HEK293 (cell line): ENCODE results near the gene ASCC1.
A peak's percentile ranks its signal among the peaks of the same experiment; 100 is the strongest.

ENCODE experiments used
- CTCF ChIP-seq: fragments of 450-650 bp; formaldehyde crosslinking; IDR thresholded peaks from 2 replicates; pipeline ENCODE4 v1.5.1; 2016; ENCODE audit warnings: missing biosample characterization, missing genetic modification characterization
- REPIN1 ChIP-seq: fragments of 450-650 bp; formaldehyde crosslinking; IDR thresholded peaks from 2 replicates; pipeline ENCODE4 v1.5.1; 2017; ENCODE audit warnings: missing biosample characterization, missing genetic modification characterization, low read depth
- REST ChIP-seq: fragments of 450-650 bp; formaldehyde crosslinking; IDR thresholded peaks from 2 replicates; pipeline ENCODE4 v1.5.1; 2016; ENCODE audit warnings: missing biosample characterization, missing genetic modification characterization
- SP7 ChIP-seq: fragments of 450-650 bp; formaldehyde crosslinking; IDR thresholded peaks from 2 replicates; pipeline ENCODE4 v1.5.1; 2016; ENCODE audit warnings: missing biosample characterization, missing genetic modification characterization
- YY1 ChIP-seq: fragments of 450-650 bp; formaldehyde crosslinking; IDR thresholded peaks from 2 replicates; pipeline ENCODE4 v1.5.1; 2018; ENCODE audit warnings: missing biosample characterization, missing genetic modification characterization
- ZFP37 ChIP-seq: fragments of 450-650 bp; formaldehyde crosslinking; IDR thresholded peaks from 2 replicates; pipeline ENCODE4 v1.5.1; 2016; ENCODE audit warnings: missing biosample characterization, missing genetic modification characterization
- ZNF174 ChIP-seq: fragments of 450-650 bp; formaldehyde crosslinking; IDR thresholded peaks from 2 replicates; pipeline ENCODE4 v1.5.0; 2017; ENCODE audit warnings: missing biosample characterization, mild to moderate bottlenecking, missing genetic modification characterization
- ZNF362 ChIP-seq: fragments of 450-650 bp; formaldehyde crosslinking; IDR thresholded peaks from 2 replicates; pipeline ENCODE4 v1.5.1; 2016; ENCODE audit warnings: missing biosample characterization, missing genetic modification characterization
- ZNF621 ChIP-seq: fragments of 450-650 bp; formaldehyde crosslinking; IDR thresholded peaks from 2 replicates; pipeline ENCODE4 v1.5.1; 2017; ENCODE audit warnings: missing biosample characterization, missing genetic modification characterization

GRCh38 chr10:72061491-72061890 is 154.6 kb downstream of the ASCC1 start:
- peak; percentile 85 for TF ChIP-seq CTCF (tag by site-specific recombination)
- no peak for TF ChIP-seq SP7
- TF ChIP-seq ZNF362 (tag by site-specific recombination), result no peak
- TF ChIP-seq ZFP37, result no peak
- TF ChIP-seq REPIN1 (tag by site-specific recombination), result no peak
- no peak for TF ChIP-seq YY1 (tag by site-specific recombination)
- TF ChIP-seq ZNF174 (tag by site-specific recombination), result no peak
- TF ChIP-seq ZNF621 (tag by site-specific recombination), result no peak
- no peak for TF ChIP-seq REST (tag by site-specific recombination)
